Stimulated activated CD4-positive, alpha-beta T cell treated with anti-CD3 and anti-CD28 coated beads, Interleukin-12 subunit alpha, Interleukin-12 subunit beta, amount 100 ng/mL, for 24 hours (primary cell): Measurements from ENCODE around the gene IL11.

Experiments used
- DNase-seq, 2 experiments: peaks; one replicate each; pipeline ENCODE4 v3.0.0-alpha.2; 2020; ENCODE audit warnings: low read depth in 2 of 2

Gene IL11

DNA sequence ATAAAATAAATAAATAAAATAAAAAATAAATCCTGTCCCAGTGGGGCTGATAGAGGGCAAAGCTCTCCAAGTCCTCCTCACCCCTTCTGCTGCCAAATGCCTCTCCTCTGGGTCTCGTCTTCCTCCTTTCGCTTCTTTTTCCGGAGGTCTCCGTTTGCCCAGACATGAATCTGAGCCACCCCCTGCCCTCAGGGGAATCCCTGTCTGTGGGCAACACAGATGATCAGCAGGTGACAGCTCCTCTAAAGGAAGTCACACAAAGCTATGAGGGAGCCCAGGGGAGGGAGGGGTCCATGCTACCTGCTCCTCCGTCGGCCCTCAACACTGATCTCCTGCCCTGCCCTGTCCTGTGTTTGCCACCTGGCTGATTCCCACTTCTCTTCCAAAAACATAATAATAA, 45.6 kb downstream of the IL11 start:
- no peak for DNase-seq

DNA sequence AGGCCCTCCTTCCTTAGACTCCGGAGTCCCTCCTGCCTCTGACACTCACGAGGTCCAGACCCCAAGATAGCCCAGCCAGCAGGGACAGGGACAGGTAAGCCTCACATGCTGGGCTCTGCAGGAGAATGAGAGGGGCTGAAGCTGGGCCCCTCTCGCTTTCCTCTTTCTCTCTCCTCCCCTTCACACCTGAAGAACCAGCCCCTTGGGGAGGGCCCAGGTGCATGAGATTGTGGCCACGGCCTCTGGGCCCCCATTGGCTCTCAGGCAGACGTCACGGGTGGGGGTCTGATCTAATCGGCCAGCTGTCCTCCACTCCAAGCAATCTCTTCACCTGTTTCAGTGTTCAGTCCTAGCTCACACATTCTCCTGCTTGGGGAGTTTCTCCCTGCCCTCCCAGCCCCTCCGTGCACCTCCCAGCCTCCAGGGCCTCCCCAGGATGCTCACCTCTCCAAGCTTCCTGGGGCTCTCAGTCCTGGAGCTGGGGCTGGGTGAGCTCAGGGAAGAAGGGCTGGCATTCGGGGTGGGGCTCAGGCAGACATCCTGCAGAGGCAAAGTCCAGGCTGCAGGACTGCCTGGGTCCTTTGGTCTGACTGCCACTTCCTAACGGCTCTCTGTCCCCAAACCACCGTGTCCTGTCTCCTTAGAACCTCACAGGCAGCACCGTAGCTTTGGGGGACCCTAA, 47.9 kb downstream of the IL11 start:
- no peak for DNase-seq

DNA sequence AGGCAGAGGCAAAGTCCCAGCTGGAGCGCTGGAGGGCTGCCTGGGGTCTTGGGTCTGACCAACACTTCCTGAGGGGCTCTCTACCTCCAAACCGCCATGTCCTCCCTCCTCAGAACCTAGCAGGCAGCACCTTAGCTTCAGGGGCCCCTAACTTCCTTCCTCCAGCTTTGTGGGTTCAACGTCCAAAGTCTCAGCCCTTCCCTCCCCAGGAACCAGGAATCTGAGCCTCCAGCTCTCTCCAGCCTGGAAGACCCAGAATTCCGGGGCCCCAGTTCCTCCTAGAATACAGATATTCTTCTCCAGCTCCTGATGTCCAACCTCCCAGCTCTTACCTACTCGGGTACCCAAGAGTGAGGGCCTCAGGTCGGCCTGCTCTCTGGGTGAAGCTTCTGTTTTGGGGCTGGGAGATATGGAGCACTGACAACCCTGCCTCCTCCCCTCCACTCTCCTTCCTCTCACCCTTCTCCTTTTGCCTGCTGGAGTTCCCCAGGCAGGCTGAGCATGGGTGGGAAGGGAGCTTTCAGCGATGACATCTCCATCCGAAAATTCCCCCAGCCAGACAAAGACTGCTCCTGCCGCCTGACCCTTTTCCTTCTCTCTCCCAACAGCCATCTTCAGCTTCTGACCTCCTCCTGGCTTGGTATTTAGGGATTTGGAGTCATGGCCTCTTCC, 48.7 kb downstream of the IL11 start:
- no peak for DNase-seq

DNA sequence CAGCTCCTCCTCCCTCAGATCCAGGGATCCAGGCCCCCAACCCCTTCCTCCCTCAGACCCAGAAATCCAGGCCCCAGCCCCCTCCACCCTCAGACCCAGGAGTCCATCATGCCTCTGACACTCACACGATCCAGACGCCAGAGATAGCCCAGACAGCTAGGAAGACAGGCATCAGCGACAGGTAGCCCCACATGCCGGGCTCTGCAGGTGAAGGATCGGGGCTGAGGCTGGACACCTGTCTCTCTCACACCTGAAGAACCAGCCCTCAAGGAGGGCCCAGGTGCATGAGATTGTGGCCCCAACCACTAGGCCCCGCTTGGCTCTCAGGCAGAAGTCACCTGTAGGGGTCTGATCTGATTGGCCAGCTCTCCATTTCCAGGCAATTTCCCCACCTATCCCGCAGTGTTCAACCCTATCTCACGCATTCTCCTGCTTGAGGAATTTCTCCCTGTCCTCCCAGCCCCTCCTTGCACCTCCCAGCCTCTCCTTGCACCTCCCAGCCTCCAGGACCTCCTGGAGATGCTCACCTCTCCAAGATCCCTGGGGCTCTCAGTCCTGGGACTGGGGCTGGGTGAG, 49.3 kb downstream of the IL11 start:
- DNase-seq: no peak

DNA sequence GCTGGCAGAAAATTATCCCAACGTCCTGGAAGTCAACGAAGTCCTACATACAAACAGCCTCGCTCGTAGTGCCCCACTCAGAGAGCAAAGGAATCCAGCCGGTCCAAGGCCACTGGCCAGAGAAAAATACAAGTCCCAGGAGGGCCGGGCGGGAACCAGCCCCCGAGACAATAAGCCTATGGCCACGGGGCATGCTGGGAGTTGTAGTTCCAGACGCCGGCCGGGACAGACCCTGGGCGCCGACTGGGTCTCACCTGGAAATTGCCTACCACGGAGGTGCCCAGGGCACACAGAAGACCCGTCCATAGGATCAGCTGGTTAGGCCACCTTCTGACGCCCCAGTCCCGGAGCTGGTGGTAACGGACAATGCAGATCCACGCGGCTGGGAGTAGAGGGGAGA, 50.5 kb downstream of the IL11 start:
- DNase-seq: no peak

DNA sequence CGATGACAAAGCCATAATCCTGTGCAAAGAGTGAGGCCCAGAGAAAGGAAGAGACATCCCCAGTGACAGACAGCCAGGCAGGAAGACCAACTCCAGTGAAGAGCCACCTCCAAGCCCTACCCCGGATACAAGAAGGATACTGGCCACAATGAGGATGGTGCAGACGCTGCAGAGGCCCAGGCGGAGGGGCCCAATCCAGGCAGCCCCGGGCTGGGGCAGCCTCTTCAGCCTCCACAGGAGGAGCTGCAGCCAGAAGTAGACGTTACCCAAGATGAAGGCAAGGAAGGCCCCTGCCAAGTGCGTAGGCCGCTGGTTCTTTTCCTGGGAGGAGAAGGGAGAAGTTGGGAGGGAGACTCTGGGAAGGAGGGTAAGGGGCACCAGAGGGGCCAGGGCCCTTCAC, 53.6 kb downstream of the IL11 start:
- no peak for DNase-seq

DNA sequence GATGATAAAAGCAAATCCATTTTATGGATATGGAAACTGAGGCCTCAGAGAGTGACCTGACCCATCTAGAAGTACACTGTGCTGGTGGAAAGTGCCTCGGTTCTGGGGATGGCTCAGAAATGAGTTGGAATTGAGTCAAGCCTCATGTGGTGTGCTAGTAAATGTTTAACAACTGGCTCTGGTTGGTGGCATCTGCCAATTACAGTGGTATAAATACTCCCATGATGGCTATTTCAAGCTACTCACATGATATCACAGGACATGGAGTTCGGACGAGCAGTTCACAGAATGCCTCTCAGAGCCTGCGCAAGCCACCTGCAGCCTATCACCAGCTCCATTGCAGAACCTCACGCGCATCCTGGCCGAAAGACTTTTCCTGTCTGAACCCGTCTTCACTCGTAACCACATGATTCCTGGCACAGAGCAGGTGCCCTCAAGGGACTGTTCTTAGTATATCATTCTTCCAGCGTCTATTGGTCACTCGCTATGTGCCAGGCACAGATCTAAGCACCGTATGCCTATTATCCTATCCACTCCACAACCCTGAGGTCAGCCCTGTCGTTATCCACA, 54.2 kb downstream of the IL11 start:
- no peak for DNase-seq

DNA sequence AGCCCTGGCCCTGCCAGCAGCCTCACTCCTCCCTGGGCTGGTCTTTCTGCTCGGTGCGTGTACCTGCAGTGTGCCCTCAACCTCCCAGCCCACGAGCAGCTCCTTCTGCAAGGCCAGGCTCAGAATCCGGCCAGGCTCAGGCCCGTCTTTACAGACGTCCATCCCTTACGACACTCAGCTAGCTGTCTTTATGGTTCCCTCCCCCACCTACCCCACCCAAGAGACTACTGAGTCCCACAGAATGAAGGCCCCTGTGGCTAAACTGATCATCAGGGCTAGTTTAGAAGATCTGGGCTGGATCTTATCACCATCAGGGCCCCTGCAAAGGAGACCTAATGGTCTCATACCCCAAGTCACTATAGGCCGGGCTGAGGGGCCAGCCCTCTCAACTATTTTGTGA, 55.9 kb downstream of the IL11 start:
- DNase-seq: no peak
